Esophagus muscularis mucosa (tissue), 4 donors: ENCODE measurements around the gene C1GALT1.

Experiments used
- CTCF ChIP-seq, 3 experiments: fragments of 200-600 bp in 2 of 3; fragments of 450-650 bp in 1 of 3; sonication (generic) in 2 of 3; IDR thresholded peaks; one replicate each; pipeline ENCODE4 v1.5.1; 2017 to 2019; ENCODE audit warnings: antibody characterized with exemption in 3 of 3, mild to moderate bottlenecking in 2 of 3, moderate library complexity in 1 of 3
- EP300 ChIP-seq: sonication (generic); formaldehyde crosslinking; IDR thresholded peaks from one replicate; pipeline ENCODE4 v1.6.1; 2017; ENCODE audit warnings: antibody characterized with exemption
- POLR2A ChIP-seq: fragments of 450-650 bp; IDR thresholded peaks from one replicate; pipeline ENCODE4 v1.6.1; 2017; ENCODE audit warnings: antibody characterized with exemption, moderate library complexity, mild to moderate bottlenecking, low read depth
- POLR2AphosphoS5 ChIP-seq, 2 donors: sonication (generic); formaldehyde crosslinking; IDR thresholded peaks; one replicate each; pipeline ENCODE4 v1.6.1; 2017; ENCODE audit warnings: antibody characterized with exemption in 2 of 2

GRCh38 chr7:7226407-7226806 lies 44.1 kb downstream of the C1GALT1 start:
- TF ChIP-seq POLR2A (no peak), CTCF (IDR thresholded peaks at IDR 0.05) (no peak), EP300 (no peak), POLR2AphosphoS5 (IDR thresholded peaks at IDR 0.05) (no peak)
